ENCODE data around the gene PLPP3.

Gene PLPP3

GRCh38 chr1:56566994-56567393 lies 12.4 kb downstream of the PLPP3 start:
- no peak overlapping the region for H3K4me3 ChIP-seq (ENCODE audit: low read depth, low read length)
- no peak for TF ChIP-seq CTCF (IDR thresholded peaks at IDR 0.05; ENCODE audit: low read depth, low read length)
- peak; percentile 31 for DNase-seq (ENCODE audit: low read depth, low spot score)
- in situ Hi-C loops (cut with HindIII; ENCODE audit: low sequenced_read_pairs) = no loop called here

DNA sequence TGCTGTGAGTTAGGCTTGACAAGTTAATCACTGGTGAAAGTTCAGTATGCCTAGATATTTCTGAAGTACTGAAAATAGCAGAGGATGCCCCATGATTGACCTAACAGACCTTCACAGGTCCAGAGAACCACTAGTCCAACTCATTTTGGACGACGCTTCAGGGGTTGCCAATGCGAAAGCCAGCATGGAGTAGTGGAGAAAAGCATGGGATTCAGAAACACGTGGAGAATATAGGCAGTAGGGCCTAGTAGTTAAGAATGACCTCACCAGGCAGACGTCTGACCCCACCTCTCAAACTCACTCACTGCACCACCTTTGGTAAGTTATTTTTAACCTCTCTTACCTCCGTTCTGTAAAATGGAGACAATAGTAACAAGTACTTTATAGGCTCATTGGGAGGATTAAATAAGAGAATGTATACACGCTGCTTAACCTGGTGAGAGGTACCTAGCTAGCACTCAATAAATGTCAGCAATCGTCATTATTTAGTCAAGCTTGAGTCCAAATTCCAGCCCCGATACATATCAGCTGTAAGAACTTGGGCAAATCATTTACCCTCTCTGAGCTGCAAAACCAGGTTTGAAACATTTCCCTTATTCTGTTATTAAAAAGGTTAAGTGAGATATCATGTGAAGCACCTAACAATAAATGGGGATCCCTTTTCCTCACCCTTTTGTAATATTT lies 13.2 kb downstream of the PLPP3 start:
- TF ChIP-seq CTCF (IDR thresholded peaks at IDR 0.05; ENCODE audit: low read depth, low read length) = no peak
- DNase-seq (ENCODE audit: low read depth, low spot score) = no peak
- in situ Hi-C loops (cut with HindIII; ENCODE audit: low sequenced_read_pairs) = no loop called here

GRCh38 chr1:56564615-56565014 lies 14.7 kb downstream of the PLPP3 start:
- no peak overlapping the region for H3K4me3 ChIP-seq (ENCODE audit: low read depth, low read length)
- no peak for DNase-seq (ENCODE audit: low read depth, low spot score)
- in situ Hi-C loops (cut with HindIII; ENCODE audit: low sequenced_read_pairs) = no loop called here
- TF ChIP-seq CTCF (IDR thresholded peaks at IDR 0.05; ENCODE audit: low read depth, low read length) = no peak

More for the DNA sequence above, 13.2 kb downstream of the PLPP3 start:
- no peak overlapping the region for H3K4me3 ChIP-seq (ENCODE audit: low read depth, low read length)

DNA sequence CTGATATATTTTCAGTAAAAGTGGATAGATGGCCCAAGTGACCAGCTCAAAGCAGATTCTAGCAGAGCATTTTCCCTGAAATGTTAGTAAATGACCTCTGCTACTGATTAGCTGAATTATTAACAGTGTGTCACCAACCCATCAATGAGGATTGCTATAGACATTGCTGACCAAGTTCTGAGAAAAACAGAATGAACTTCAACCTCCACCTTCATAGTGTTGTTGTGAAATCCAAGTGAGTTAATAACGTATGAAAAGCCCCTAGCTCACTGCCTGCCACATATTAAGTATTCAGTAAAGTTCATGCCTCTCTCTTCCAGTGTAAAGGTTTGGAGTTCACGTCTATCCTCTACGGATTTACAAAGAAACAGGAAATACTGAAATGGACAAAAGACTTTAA lies 15.8 kb downstream of the PLPP3 start:
- H3K4me3 ChIP-seq (ENCODE audit: low read depth, low read length) = no peak overlapping the region
- in situ Hi-C loops (cut with HindIII; ENCODE audit: low sequenced_read_pairs) = no loop called here
- no peak for TF ChIP-seq CTCF (IDR thresholded peaks at IDR 0.05; ENCODE audit: low read depth, low read length)
- DNase-seq (ENCODE audit: low read depth, low spot score) = no peak

DNA sequence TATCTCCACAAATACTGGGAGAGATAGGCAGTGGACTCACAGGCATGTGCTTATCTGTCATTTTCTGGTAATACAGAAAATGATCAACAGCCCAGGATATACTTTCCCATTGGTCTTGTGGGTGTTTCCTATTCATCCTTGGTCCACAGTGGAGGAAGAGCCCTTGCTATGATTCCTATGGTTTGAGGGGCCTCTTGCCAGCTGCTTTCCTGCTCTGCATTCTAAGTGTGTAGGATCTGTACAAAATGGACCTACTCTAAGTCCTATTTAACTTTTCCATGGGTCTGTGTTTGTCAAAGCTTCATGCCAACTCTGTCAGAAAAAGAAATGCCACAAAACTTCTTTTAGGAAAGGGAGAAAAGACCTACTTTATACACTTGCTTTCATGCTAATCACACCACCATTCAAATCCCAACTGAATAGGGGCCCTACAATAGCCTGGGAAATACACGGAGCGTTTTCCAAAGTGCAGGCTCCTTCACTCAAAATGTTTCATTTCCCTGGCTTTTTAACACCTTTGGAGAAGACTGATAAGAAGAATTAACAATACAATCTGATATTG lies 16.4 kb downstream of the PLPP3 start:
- no peak for TF ChIP-seq CTCF (IDR thresholded peaks at IDR 0.05; ENCODE audit: low read depth, low read length)
- no peak for DNase-seq (ENCODE audit: low read depth, low spot score)
- H3K4me3 ChIP-seq (ENCODE audit: low read depth, low read length) = no peak overlapping the region
- in situ Hi-C loops (cut with HindIII; ENCODE audit: low sequenced_read_pairs) = no loop called here

DNA sequence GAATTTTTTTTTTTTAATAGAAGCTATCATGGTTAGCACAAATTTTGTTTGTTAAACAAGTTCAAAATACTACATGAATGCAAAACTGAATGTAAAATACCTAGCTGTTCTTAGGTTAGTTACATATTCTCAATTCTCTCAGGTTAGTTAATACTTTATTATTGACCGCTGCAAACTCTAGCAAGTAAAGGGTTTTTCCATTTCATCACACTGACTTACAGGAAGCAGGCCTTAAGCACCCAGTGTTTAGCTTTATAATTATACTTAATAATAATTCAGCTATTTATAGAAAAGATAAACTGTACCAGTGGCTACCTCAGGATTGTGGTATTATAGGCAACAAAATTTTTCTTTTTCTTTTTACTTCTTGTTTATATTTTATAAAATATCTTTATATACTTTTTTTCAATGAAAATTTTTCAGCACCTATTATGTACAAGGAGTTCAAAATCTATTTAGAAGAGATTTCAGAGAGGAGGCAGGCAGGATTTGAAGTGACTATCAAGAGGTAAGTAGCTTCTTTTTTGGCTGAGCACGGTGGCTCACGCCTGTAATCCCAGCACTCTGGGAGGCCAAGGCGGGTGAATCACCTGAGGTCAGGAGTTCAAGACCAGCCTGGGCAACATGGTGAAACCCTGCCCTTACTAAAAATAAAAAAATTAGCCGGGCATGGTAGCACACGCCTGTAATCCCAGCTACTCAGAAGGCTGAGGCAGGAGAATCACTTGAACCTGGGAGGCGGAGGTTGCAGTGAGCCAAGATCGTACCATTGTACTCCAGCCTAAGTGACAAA lies 17.9 kb downstream of the PLPP3 start:
- no peak for TF ChIP-seq CTCF (IDR thresholded peaks at IDR 0.05; ENCODE audit: low read depth, low read length)
- in situ Hi-C loops (cut with HindIII; ENCODE audit: low sequenced_read_pairs) = no loop called here
- no peak overlapping the region for H3K4me3 ChIP-seq (ENCODE audit: low read depth, low read length)
- DNase-seq (ENCODE audit: low read depth, low spot score) = no peak
